Loucy (cell line): ENCODE measurements around the gene SP1.
"Not testable (repeated sequence)": the region's sequence is repeated elsewhere in the genome, so short reads cannot be mapped to it uniquely, and the experiment has no call there.

Source experiments
- H2AFZ ChIP-seq: fragments of 200-600 bp; sonication (generic); 2 replicates; pipeline ENCODE4 v1.6.0; 2016; ENCODE audit warnings: antibody characterized with exemption, mild to moderate bottlenecking, low read length, moderate library complexity
- H3F3A ChIP-seq: fragments of 200-600 bp; 2 replicates; pipeline ENCODE4 v1.6.0; 2016; ENCODE audit warnings: antibody characterized with exemption, low read depth, mild to moderate bottlenecking
- H3K27me3 ChIP-seq: fragments of 200-600 bp; sonication (generic); 2 replicates; pipeline ENCODE4 v1.6.1; 2014; ENCODE audit warnings: low read length, mild to moderate bottlenecking; ENCODE audit not compliant: insufficient read depth, poor library complexity, severe bottlenecking
- H3K36me3 ChIP-seq: fragments of 200-600 bp; sonication (generic); 2 replicates; pipeline ENCODE4 v1.6.1; 2016; ENCODE audit warnings: low read length; ENCODE audit not compliant: insufficient read depth
- H3K4me1 ChIP-seq: fragments of 200-600 bp; sonication (generic); 2 replicates; pipeline ENCODE4 v1.5.1; 2014; ENCODE audit warnings: low read length, mild to moderate bottlenecking; ENCODE audit not compliant: insufficient read depth, poor library complexity, severe bottlenecking
- H3K4me2 ChIP-seq: fragments of 200-600 bp; sonication (generic); 2 replicates; pipeline ENCODE4 v1.6.0; 2014; ENCODE audit warnings: antibody characterized with exemption, low read length, low read depth, mild to moderate bottlenecking; ENCODE audit not compliant: poor library complexity, severe bottlenecking
- H3K4me3 ChIP-seq: fragments of 200-600 bp; sonication (generic); 2 replicates; pipeline ENCODE4 v1.5.1; 2014; ENCODE audit warnings: low read length, mild to moderate bottlenecking, mixed read lengths; ENCODE audit not compliant: poor library complexity, severe bottlenecking
- H3K79me2 ChIP-seq: fragments of 200-600 bp; sonication (generic); 2 replicates; pipeline ENCODE4 v1.6.1; 2014; ENCODE audit warnings: low read length; ENCODE audit not compliant: insufficient read depth
- H3K9ac ChIP-seq: fragments of 200-600 bp; sonication (generic); 2 replicates; pipeline ENCODE4 v1.6.0; 2014; ENCODE audit warnings: mild to moderate bottlenecking, low read depth, low read length, moderate library complexity; ENCODE audit not compliant: poor library complexity, severe bottlenecking
- H3K9me2 ChIP-seq: fragments of 200-600 bp; sonication (generic); replicated peaks from 2 replicates; pipeline ENCODE4 v1.6.1; 2016; ENCODE audit warnings: low read depth, low read length, mixed read lengths
- H3K9me3 ChIP-seq: fragments of 200-600 bp; sonication (generic); 2 replicates; pipeline ENCODE4 v1.6.1; 2014; ENCODE audit warnings: mild to moderate bottlenecking, antibody characterized with exemption, low read length, low read depth; ENCODE audit not compliant: insufficient read depth
- H4K20me1 ChIP-seq: fragments of 200-600 bp; sonication (generic); 2 replicates; pipeline ENCODE4 v1.6.0; 2014; ENCODE audit warnings: antibody characterized with exemption, low read length, mild to moderate bottlenecking; ENCODE audit not compliant: insufficient read depth, poor library complexity, severe bottlenecking
- CTCF ChIP-seq: fragments of 200-600 bp; sonication (generic); conservative IDR thresholded peaks from 2 replicates; pipeline ENCODE4 v1.5.1; 2014; ENCODE audit warnings: mild to moderate bottlenecking, antibody characterized with exemption, low read length
- EZH2phosphoT487 ChIP-seq: fragments of 200-600 bp; IDR thresholded peaks from 2 replicates; pipeline ENCODE4 v1.6.1; 2018; ENCODE audit warnings: antibody characterized with exemption, mild to moderate bottlenecking, moderate library complexity, borderline replicate concordance

The SP1 gene

GRCh38 chr12:53365245-53365904 is 14.6 kb upstream of the SP1 start:
- H3K79me2 ChIP-seq = no peaks in the 10 kb centered on the region
- no peaks in the 10 kb centered on the region for H3F3A ChIP-seq
- no peaks in the 10 kb centered on the region for H3K27me3 ChIP-seq
- H3K36me3 ChIP-seq = no peaks in the 10 kb centered on the region
- TF ChIP-seq EZH2phosphoT487 = no peak
- TF ChIP-seq CTCF = no peak
- no peak overlapping the region for H3K4me2 ChIP-seq
- H3K4me3 ChIP-seq = no peak overlapping the region
- H3K9me2 ChIP-seq = no peaks in the 10 kb centered on the region
- H3K9ac ChIP-seq = no peak overlapping the region
- H4K20me1 ChIP-seq = no peaks in the 10 kb centered on the region
- no peaks in the 10 kb centered on the region for H3K9me3 ChIP-seq
- peaks cover 3% of the 10 kb centered on the region for H3K4me1 ChIP-seq
- H2AFZ ChIP-seq = peak overlapping the region; percentile 76; the same call in 1 of the 2 replicates

GRCh38 chr12:53373554-53374133 is 6.3 kb upstream of the SP1 start:
- H3K9ac ChIP-seq, H4K20me1 ChIP-seq, H3K9me2 ChIP-seq, H3K9me3 ChIP-seq, H3K79me2 ChIP-seq, H3K4me2 ChIP-seq, H3K4me3 ChIP-seq, H3K27me3 ChIP-seq, H3F3A ChIP-seq, H3K36me3 ChIP-seq: not testable (repeated sequence)
- H2AFZ ChIP-seq = peak overlapping the region; percentile 25; the same call in 1 of the 2 replicates
- H3K4me1 ChIP-seq = peaks cover 25% of the 10 kb centered on the region

- H4K20me1 ChIP-seq, H3K79me2 ChIP-seq, H3K36me3 ChIP-seq, H3K4me3 ChIP-seq, H3K9me2 ChIP-seq, H3F3A ChIP-seq, H3K9me3 ChIP-seq, H2AFZ ChIP-seq, H3K9ac ChIP-seq, H3K27me3 ChIP-seq, H3K4me2 ChIP-seq: not testable (repeated sequence)
- H3K4me1 ChIP-seq = peaks cover 29% of the 10 kb centered on the region
Observed at GRCh38 chr12:53374277-53374676, 5.7 kb upstream of the SP1 start.

GRCh38 chr12:53376747-53377146 is 3.2 kb upstream of the SP1 start:
- H3K9me3 ChIP-seq = no peaks in the 10 kb centered on the region
- H3K27me3 ChIP-seq = no peaks in the 10 kb centered on the region
- no peaks in the 10 kb centered on the region for H3F3A ChIP-seq
- peaks cover 10% of the 10 kb centered on the region for H4K20me1 ChIP-seq
- no peaks in the 10 kb centered on the region for H3K36me3 ChIP-seq
- TF ChIP-seq CTCF (no peak), EZH2phosphoT487 (no peak)
- H3K79me2 ChIP-seq = peaks cover 11% of the 10 kb centered on the region
- no peaks in the 10 kb centered on the region for H3K9me2 ChIP-seq
- no peak overlapping the region for H3K4me2 ChIP-seq
- peaks cover 29% of the 10 kb centered on the region for H3K4me1 ChIP-seq
- no peak overlapping the region for H3K9ac ChIP-seq
- H2AFZ ChIP-seq = no peak overlapping the region
- H3K4me3 ChIP-seq = no peak overlapping the region
